GM12874 (cell line): ENCODE results near the gene CNGA2.

ENCODE experiments used
- CTCF ChIP-seq: IDR thresholded peaks from 2 replicates; pipeline ENCODE4 v1.5.1; 2011; ENCODE audit warnings: low read depth, mild to moderate bottlenecking, control low read depth, low read length, moderate library complexity; ENCODE audit not compliant: insufficient read depth

The CNGA2 gene

DNA sequence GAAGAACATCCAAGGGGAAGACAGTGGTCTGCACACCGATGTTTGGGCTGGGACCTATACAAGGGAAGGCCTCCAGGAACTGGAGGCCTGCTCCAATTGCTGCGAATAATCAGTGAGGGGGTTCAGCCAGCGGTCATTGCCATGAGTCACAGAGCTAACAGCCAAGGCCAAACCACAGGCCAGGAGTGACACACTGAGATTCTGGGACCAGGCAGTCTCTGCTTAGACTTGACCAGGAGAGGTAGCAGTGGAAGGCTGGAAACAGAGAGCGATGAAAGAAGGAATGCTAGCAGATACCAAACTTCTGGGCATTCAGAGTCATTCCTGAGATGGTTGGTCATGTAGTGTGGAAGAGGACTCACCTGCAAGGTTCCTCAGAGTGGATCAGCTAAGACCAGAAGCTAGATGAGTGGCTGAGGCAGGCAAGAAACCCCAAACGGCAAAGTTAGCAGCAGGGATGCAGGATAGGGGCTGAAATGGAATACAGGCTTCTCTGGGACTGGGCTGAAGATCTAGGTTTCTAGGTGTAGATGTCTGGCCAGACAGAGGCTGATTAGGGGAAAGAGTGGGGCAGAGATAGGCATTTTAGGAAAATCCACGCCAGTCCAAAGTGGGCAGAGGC, 54.7 kb downstream of the CNGA2 start:
- TF ChIP-seq CTCF = no peak

DNA sequence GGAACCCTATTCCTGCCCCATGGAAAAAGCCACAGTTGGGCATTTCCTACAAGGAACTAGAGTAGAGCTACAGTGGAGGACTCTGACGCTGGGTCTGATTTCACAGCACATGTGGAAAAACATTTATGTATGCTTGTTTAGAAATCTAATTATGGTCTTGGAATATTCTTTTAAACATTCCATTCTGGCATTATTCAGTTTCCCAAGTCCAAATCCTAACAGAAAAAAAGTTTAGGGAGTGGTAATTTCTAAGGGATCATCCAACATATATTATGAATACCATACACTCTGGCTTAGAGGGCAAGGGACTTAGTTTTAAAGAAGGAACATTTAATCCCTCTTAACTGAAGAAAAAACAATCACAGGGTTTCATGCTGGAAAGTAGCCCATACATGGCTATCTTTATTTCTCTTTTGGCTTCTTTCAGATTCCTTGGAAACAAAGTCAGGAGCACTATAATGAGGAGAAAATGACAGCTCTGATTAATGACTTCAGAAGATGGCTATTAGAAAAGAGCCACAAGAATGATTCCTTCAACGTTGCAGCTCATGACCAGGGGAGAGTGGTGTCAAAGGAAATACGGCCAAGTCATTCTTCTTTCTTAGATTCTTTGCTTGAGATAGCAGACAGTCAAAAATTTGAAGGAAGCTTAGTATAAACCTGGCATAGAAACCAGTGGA, 56.1 kb downstream of the CNGA2 start:
- TF ChIP-seq CTCF = no peak

DNA sequence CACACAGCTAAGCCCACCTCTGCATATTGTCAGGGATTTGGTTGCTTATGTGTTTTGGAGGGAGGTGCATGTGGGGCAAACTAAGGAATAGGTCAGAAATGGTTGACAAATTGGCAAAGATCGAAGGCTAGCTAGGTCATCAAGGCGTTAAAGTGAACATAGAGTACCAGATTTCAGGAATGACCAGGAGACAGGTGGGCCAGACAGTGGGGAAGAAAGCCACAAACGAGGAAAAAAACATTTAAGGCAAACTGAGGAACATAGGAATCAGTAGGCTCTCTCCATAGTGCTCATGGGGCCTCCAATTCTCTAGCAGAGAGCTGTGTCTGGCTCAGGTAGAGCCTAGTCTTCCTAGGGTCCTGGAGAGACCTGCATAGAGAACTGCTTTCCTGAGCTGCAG, 57.4 kb downstream of the CNGA2 start:
- no peak for TF ChIP-seq CTCF

DNA sequence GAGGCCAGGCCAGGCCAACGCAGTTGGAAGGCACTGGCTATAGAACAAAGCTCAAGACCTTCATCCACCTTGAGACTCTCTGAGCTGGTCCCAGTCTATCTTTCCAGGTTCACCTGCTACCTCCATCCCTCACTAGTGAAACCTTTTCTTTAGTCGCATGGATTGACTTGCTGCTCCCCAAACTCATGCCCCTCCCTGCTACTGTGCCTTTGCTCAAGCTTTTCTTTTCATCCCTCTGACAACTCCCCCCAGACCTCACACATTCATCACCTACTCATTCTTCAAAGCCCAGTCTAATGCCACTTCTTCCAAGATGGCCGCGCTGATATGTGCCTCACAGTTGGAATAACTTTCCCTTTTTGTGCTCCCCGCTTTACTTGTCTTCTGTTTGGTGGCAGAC, 58.0 kb downstream of the CNGA2 start:
- no peak for TF ChIP-seq CTCF

GRCh38 chrX:151793886-151794285, 59.3 kb downstream of the CNGA2 start:
- no peak for TF ChIP-seq CTCF
